SK-N-SH (cell line): Measurements from ENCODE around the gene TM9SF3.

Experiments
- REST ChIP-seq: IDR thresholded peaks from 2 replicates; pipeline ENCODE4 v1.6.1; 2012; ENCODE audit warnings: mild to moderate bottlenecking, low read depth, low read length, moderate library complexity
- SIN3A ChIP-seq: IDR thresholded peaks from 2 replicates; pipeline ENCODE4 v1.6.1; 2012; ENCODE audit warnings: low read depth, mild to moderate bottlenecking, low read length, moderate library complexity, borderline replicate concordance

GRCh38 chr10:96555330-96555729 is 31.5 kb downstream of the TM9SF3 start:
- no peak for TF ChIP-seq REST
- TF ChIP-seq SIN3A, result no peak
